ENCODE data around the gene MYH1.

DNA sequence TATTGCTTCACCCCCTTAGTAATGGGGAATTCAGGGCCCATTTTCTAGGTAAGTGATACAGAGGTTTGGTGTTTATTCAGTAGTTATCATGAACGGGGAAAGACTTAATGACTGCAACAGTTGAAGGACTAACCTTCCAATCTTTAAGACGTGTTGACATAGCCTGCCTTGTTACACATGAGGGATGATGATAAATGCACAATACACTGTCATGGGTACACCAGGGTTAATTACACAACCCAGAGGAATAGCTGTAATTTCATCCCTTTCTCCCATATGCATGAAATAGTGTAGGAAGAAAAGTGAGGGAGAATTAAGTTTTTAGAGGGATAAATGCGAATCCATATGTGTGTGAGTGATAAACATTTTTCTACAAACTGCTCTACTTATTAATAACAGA, 59.6 kb downstream of the MYH1 start:
- TF ChIP-seq TEAD1 (CRISPR knock-in tag; IDR thresholded peaks at IDR 0.05), result no peak
- TF ChIP-seq GABPA (tag; conservative IDR thresholded peaks at IDR 0.05; ENCODE audit: low read depth), result no peak
- TF ChIP-seq MXI1 (IDR thresholded peaks at IDR 0.05; ENCODE audit: low read depth, low read length), result no peak
- TF ChIP-seq, protein P1, sequence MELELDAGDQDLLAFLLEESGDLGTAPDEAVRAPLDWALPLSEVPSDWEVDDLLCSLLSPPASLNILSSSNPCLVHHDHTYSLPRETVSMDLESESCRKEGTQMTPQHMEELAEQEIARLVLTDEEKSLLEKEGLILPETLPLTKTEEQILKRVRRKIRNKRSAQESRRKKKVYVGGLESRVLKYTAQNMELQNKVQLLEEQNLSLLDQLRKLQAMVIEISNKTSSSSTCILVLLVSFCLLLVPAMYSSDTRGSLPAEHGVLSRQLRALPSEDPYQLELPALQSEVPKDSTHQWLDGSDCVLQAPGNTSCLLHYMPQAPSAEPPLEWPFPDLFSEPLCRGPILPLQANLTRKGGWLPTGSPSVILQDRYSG (tag; conservative IDR thresholded peaks at IDR 0.05; ENCODE audit: low read depth), result no peak
- no peak for TF ChIP-seq POLR2AphosphoS5 (IDR thresholded peaks at IDR 0.05; ENCODE audit: control insufficient read depth, insufficient read depth, low read depth, low read length)
- TF ChIP-seq NR3C1 (CRISPR knock-in tag; IDR thresholded peaks at IDR 0.05), result no peak
- no peak for TF ChIP-seq NFIC (IDR thresholded peaks at IDR 0.05)
- no peak for TF ChIP-seq CHD2 (IDR thresholded peaks at IDR 0.05; ENCODE audit: low read depth, low read length)
- no peak for TF ChIP-seq NR2C2 (CRISPR knock-in tag; IDR thresholded peaks at IDR 0.05)
- no peak for TF ChIP-seq NR2C2 (tag; IDR thresholded peaks at IDR 0.05)
- TF ChIP-seq KDM4B (IDR thresholded peaks at IDR 0.05; ENCODE audit: borderline replicate concordance in 2 of 2, low read depth in 1 of 2), result no peak
- TF ChIP-seq ZNF24 (IDR thresholded peaks at IDR 0.05), result no peak
- TF ChIP-seq, protein P2, sequence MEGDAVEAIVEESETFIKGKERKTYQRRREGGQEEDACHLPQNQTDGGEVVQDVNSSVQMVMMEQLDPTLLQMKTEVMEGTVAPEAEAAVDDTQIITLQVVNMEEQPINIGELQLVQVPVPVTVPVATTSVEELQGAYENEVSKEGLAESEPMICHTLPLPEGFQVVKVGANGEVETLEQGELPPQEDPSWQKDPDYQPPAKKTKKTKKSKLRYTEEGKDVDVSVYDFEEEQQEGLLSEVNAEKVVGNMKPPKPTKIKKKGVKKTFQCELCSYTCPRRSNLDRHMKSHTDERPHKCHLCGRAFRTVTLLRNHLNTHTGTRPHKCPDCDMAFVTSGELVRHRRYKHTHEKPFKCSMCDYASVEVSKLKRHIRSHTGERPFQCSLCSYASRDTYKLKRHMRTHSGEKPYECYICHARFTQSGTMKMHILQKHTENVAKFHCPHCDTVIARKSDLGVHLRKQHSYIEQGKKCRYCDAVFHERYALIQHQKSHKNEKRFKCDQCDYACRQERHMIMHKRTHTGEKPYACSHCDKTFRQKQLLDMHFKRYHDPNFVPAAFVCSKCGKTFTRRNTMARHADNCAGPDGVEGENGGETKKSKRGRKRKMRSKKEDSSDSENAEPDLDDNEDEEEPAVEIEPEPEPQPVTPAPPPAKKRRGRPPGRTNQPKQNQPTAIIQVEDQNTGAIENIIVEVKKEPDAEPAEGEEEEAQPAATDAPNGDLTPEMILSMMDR (IDR thresholded peaks at IDR 0.05 in 2 of 3, conservative IDR thresholded peaks at IDR 0.05 in 1 of 3; ENCODE audit: insufficient read depth in 2 of 3, low read depth in 1 of 3, low read length in 3 of 3), result no peak
